NCI-H748 (cell line): ENCODE data around the gene NLGN1.

Source experiments
- DNase-seq: peaks from one replicate; lab custom pipeline; 2025; ENCODE audit not compliant: unreplicated experiment; lab: John Stamatoyannopoulos, UW

Gene NLGN1

GRCh38 chr3:173630849-173631248, 233.3 kb downstream of the NLGN1 start:
- no peak for DNase-seq

- no peak for DNase-seq
These were observed 235.4 kb downstream of the NLGN1 start for GRCh38 chr3:173632945-173633344.

- no peak for DNase-seq
These were observed 238.3 kb downstream of the NLGN1 start for GRCh38 chr3:173635826-173636225.

GRCh38 chr3:173639098-173639497, 241.6 kb downstream of the NLGN1 start:
- no peak for DNase-seq

GRCh38 chr3:173641696-173642095, 244.2 kb downstream of the NLGN1 start:
- DNase-seq: no peak

- no peak for DNase-seq
These were observed 246.8 kb downstream of the NLGN1 start for GRCh38 chr3:173644086-173645082.

GRCh38 chr3:173650596-173650995, 253.1 kb downstream of the NLGN1 start:
- no peak for DNase-seq

- no peak for DNase-seq
These were observed 254.5 kb downstream of the NLGN1 start for GRCh38 chr3:173652093-173652492.

- DNase-seq: no peak
These were observed 256.2 kb downstream of the NLGN1 start for GRCh38 chr3:173653781-173654180.

- DNase-seq: no peak
These were observed 262.4 kb downstream of the NLGN1 start for GRCh38 chr3:173659972-173660371.

GRCh38 chr3:173660645-173661299, 263.2 kb downstream of the NLGN1 start:
- peak; percentile 16 for DNase-seq

GRCh38 chr3:173663696-173664111, 266.2 kb downstream of the NLGN1 start:
- DNase-seq: no peak

GRCh38 chr3:173676094-173676493, 278.6 kb downstream of the NLGN1 start:
- peak; percentile 8 for DNase-seq

GRCh38 chr3:173681188-173681678, 283.7 kb downstream of the NLGN1 start:
- DNase-seq: no peak

GRCh38 chr3:173685456-173685855, 287.9 kb downstream of the NLGN1 start:
- no peak for DNase-seq

GRCh38 chr3:173688216-173688842, 290.8 kb downstream of the NLGN1 start:
- no peak for DNase-seq

GRCh38 chr3:173690542-173691180, 293.1 kb downstream of the NLGN1 start:
- DNase-seq: no peak

- DNase-seq: no peak
These were observed 301.8 kb downstream of the NLGN1 start for GRCh38 chr3:173699353-173699752.

GRCh38 chr3:173700336-173700735, 302.8 kb downstream of the NLGN1 start:
- no peak for DNase-seq

GRCh38 chr3:173702561-173702960, 305.0 kb downstream of the NLGN1 start:
- peak; percentile 63 for DNase-seq

- peak; percentile 97 for DNase-seq
These were observed 306.2 kb downstream of the NLGN1 start for GRCh38 chr3:173703771-173704170.
